NCI-H1930 (cell line): Measurements from ENCODE around the gene SLC46A1.

ENCODE experiments used
- DNase-seq, 2 experiments: peaks; one replicate each; lab custom pipeline; 2025; lab: John Stamatoyannopoulos, UW

Gene SLC46A1

GRCh38 chr17:28404007-28404406, 2.0 kb downstream of the SLC46A1 start:
- DNase-seq, result no peak

GRCh38 chr17:28402844-28403243, 3.2 kb downstream of the SLC46A1 start:
- no peak for DNase-seq

- no peak for DNase-seq
Measured at GRCh38 chr17:28402224-28402630, 3.8 kb downstream of the SLC46A1 start.

GRCh38 chr17:28399808-28400207, 6.2 kb downstream of the SLC46A1 start:
- DNase-seq, result no peak

- no peak for DNase-seq
Measured at GRCh38 chr17:28398280-28398981, 7.6 kb downstream of the SLC46A1 start.

GRCh38 chr17:28397687-28398279, 8.2 kb downstream of the SLC46A1 start:
- no peak for DNase-seq

GRCh38 chr17:28397275-28397674, 8.7 kb downstream of the SLC46A1 start:
- no peak for DNase-seq

GRCh38 chr17:28396635-28397239, 9.3 kb downstream of the SLC46A1 start:
- no peak for DNase-seq

GRCh38 chr17:28395968-28396367, 10.0 kb downstream of the SLC46A1 start:
- DNase-seq, result no peak

- DNase-seq, result no peak
Measured at GRCh38 chr17:28395426-28395825, 10.6 kb downstream of the SLC46A1 start.

- no peak for DNase-seq
Measured at GRCh38 chr17:28394337-28395116, 11.5 kb downstream of the SLC46A1 start.

GRCh38 chr17:28392491-28392890, 13.5 kb downstream of the SLC46A1 start:
- no peak for DNase-seq

- DNase-seq, result no peak
Measured at GRCh38 chr17:28391401-28391800, 14.6 kb downstream of the SLC46A1 start.

- DNase-seq, result no peak
Measured at GRCh38 chr17:28390984-28391383, 15.0 kb downstream of the SLC46A1 start.

GRCh38 chr17:28390563-28390962, 15.4 kb downstream of the SLC46A1 start:
- DNase-seq, result no peak

GRCh38 chr17:28390141-28390540, 15.9 kb downstream of the SLC46A1 start:
- DNase-seq, result no peak

GRCh38 chr17:28388106-28388505, 17.9 kb downstream of the SLC46A1 start:
- DNase-seq, result no peak

GRCh38 chr17:28386391-28386790, 19.6 kb downstream of the SLC46A1 start:
- no peak for DNase-seq

- no peak for DNase-seq
Measured at GRCh38 chr17:28385406-28385805, 20.6 kb downstream of the SLC46A1 start.

GRCh38 chr17:28385037-28385400, 21.0 kb downstream of the SLC46A1 start:
- no peak for DNase-seq

- no peak for DNase-seq
Measured at GRCh38 chr17:28384281-28385036, 21.6 kb downstream of the SLC46A1 start.
